ENCODE results near the gene DHRSX.
"Not testable (repeated sequence)": the region's sequence is repeated elsewhere in the genome, so short reads cannot be mapped to it uniquely, and the experiment has no call there.

Gene DHRSX

GRCh38 chrX:2314831-2315365 lies 185.9 kb downstream of the DHRSX start:
- no peak for DNase-seq (ENCODE audit: low spot score)

DNA sequence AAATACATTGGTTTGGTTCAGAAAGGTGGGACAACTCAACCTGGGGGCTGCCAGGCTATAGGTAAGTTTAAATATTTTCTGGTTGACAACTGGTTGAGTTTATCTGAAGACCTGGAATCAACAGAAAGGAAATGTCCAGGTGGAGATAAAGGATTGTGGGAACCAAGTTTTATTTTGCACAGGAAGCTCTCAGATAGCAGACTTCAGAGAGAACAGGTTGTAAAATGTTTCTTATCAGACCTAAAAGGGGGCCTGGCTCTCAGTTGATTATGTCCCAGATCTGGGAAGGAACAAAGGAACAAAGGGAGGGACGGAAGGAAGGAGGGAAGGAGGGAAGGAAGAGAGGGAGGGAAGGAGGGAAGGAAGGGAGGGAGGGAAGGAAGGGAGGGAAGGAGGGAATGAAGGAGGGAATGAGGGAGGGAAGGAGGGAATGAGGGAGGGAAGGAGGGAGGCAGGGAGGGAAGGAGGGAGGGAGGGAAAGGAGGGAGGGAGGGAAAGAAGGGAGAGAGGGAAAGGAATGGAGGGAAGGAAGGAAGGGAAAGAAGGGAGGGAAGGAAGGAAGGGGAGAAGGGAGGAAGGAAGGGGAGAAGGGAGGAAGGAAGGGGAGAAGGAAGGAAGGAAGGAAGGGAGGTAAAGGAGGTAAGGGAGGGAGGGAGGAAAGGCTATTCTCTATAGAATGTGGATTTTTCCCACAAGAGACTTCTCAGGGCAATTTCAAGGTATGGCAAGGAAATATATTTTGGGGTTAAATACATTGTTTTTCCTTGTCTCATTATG lies 186.7 kb downstream of the DHRSX start:
- DNase-seq (ENCODE audit: low spot score), result no peak

GRCh38 chrX:2312061-2312591 lies 188.7 kb downstream of the DHRSX start:
- not testable (repeated sequence) for DNase-seq (ENCODE audit: low spot score)

DNA sequence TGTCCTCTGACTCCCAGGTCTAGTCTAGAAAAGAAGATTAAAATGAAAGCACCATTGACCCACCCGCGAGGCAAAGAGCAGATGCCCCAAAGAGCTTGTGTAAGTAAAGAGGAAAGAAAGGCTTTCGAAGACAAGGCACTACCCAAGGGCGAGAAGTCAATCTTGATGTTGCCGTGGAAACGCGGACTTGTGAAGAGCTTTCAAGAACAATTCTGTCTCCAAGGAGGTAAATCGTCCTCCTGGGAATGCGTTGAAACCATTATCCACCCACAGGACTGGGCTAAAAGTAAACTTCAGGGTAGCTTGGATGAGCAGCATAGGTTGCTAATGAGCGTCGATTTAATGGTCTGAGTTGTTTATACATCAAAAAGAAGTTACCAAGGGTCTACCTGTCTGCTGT lies 189.3 kb downstream of the DHRSX start:
- DNase-seq (ENCODE audit: low spot score), result no peak

GRCh38 chrX:2301901-2302300 lies 198.9 kb downstream of the DHRSX start:
- no peak for DNase-seq (ENCODE audit: low spot score)

DNA sequence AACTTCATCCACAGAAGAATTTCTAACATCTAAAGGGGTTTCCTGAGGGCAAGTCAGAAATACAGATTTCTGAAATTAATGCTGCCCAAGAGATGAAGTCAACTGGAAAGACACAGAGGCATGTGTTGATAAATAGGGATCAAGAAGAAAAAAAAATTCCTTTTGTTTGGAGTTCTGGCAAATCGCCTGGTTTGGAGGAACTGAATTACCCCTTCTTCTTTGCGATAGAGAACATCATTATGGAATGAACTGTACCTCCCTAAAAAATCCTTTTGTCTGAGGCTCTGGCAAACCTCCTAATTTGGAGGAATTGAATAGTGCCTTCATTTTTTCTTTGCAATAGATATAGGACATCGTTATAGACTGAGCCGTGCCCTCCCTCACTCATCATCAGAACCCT lies 200.9 kb downstream of the DHRSX start:
- DNase-seq (ENCODE audit: low spot score), result no peak

GRCh38 chrX:2286731-2287130 lies 214.0 kb downstream of the DHRSX start:
- no peak for DNase-seq (ENCODE audit: low spot score)

DNA sequence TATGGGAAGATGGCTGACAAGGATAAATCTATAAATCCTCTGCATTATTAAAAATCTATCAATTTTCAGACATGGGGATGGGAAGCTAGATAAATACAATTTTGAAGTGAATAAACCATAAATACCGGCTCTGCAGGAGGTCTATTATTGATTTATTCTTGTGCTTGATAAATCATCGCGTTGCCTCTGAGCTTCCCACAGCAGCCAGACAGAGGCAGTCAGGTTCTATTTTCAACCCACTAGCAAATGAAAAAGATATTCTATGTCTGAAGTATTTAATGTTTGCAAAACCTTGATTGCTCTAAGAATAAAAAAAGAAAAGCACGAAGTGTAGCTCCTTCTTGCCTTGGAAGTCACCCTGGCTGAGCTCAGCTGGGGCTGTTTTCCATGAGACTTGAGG lies 216.2 kb downstream of the DHRSX start:
- DNase-seq (ENCODE audit: low spot score), result no peak

DNA sequence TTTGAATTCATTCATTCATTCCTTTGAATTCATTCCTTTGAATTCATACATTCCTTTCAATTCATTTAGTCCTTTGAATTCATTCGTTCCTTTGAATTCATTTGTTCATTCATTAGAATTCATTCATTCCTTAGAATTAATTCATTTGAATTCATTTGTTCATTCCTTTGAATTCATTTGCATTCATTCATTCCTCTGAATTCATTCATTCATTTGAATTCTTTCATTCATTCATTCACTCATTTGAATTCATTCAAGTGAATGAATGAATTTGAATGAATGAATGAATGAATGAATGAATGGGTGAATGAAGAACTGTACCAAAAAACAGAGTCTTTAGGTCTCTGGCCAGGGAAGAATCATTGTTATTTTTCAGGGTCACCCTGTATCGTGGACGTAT lies 216.6 kb downstream of the DHRSX start:
- no peak for DNase-seq (ENCODE audit: low spot score)

- DNase-seq (ENCODE audit: low spot score), result no peak
Observed at GRCh38 chrX:2283111-2283859, 217.5 kb downstream of the DHRSX start.

GRCh38 chrX:2282490-2283090 lies 218.2 kb downstream of the DHRSX start:
- DNase-seq (ENCODE audit: low spot score), result no peak

DNA sequence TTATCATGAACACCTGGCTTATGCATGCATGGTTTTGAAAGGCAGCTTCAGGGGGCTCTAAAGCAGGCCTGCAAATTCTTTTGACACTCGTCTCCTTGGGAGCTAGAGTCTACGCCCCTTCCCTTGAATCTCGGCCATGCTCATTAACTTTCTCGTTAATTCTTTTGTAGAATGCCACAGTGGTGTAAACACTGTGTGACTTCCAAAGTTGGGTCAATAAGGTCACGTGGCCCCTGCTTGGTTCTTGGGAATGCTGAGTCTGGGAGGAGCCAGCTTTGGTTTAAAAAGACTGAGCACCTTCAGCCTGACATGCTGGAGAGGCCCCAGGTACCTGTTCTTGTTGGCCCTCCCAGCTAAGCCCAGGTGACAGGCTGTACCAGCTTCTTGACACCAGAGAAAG lies 228.4 kb downstream of the DHRSX start:
- DNase-seq (ENCODE audit: low spot score), result no peak

DNA sequence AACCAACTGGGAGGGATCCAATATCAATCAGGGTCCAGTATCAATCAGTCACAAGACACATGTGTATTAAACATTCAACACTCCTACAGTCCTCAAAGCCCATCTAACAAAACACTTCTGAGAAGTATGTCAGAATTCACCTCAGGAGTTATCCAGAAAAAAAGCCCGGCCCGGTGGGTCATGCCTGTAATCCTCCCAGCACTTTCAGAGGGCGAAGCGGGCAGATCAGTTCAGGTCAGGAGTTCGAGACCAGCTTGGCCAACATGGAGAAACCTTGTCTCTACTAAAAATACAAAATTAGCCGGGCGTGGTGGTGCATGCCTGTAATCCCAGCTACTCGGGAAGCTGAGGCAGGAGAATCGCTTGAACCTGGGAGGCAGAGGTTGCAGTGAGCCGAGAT lies 229.2 kb downstream of the DHRSX start:
- not testable (repeated sequence) for DNase-seq (ENCODE audit: low spot score)

- DNase-seq (ENCODE audit: low spot score), result not testable (repeated sequence)
Observed at GRCh38 chrX:2270783-2271182, 230.0 kb downstream of the DHRSX start.

GRCh38 chrX:2267890-2268289 lies 232.9 kb downstream of the DHRSX start:
- no peak for DNase-seq (ENCODE audit: low spot score)

DNA sequence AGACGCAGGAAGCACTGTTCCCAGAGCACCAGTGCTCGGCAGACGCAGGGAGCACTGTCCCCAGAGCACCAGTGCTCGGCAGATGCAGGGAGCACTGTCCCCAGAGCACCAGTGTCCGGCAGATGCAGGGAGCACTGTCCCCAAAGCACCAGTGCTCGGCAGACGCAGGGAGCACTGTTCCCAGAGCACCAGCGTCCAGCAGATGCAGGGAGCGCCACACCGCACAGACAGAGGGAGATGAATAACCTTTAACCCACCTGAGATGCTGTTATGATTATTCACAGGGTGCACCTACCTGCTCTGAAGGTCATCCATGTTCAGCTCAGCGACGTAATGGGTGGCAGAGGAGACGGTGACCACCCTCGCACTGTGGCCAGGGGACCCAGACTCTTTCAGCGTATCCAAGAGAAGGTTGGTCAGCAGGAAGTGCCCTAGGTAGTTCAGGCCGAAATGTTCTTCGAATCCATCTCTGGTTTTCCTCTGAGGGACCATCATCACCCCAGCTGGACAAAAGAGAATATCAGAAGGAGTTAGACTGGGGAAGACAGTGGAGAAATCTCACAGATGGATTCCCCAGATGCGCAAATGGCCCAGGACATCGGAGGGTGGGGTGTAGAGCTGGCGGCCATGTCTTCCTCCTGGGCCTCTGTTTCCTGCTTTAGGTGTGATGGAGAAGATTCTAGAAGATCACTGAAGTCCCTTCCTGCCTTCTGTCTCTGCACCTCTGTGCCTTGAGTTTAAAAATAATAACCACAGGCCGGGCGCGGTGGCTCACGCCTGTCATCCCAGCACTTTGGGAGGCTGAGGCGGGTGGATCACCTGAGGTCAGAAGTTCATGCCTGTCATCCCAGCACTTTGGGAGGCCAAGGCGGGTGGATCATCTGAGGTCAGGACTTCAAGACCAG lies 234.1 kb downstream of the DHRSX start:
- no peak for DNase-seq (ENCODE audit: low spot score)

DNA sequence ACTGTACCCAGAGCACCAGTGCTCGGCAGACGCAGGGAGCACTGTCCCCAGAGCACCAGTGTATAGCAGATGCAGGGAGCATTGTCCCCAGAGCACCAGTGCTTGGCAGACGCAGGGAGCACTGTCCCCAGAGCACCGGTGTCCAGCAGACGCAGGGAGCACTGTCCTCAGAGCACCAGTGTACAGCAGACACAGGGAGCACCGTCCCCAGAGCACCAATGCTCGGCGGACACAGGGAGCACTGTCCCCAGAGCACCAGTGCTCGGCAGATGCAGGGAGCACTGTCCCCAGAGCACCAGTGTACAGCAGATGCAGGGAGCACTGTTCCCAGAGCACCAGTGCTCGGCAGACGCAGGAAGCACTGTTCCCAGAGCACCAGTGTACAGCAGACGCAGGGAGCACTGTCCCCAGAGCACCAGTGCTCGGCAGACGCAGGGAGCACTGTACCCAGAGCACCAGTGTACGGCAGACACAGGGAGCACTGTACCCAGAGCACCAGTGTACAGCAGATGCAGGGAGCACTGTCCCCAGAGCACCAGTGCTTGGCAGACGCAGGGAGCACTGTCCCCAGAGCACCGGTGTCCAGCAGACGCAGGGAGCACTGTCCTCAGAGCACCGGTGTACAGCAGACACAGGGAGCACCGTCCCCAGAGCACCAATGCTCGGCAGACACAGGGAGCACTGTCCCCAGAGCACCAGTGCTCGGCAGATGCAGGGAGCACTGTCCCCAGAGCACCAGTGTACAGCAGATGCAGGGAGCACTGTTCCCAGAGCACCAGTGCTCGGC lies 234.9 kb downstream of the DHRSX start:
- DNase-seq (ENCODE audit: low spot score), result not testable (repeated sequence)

DNA sequence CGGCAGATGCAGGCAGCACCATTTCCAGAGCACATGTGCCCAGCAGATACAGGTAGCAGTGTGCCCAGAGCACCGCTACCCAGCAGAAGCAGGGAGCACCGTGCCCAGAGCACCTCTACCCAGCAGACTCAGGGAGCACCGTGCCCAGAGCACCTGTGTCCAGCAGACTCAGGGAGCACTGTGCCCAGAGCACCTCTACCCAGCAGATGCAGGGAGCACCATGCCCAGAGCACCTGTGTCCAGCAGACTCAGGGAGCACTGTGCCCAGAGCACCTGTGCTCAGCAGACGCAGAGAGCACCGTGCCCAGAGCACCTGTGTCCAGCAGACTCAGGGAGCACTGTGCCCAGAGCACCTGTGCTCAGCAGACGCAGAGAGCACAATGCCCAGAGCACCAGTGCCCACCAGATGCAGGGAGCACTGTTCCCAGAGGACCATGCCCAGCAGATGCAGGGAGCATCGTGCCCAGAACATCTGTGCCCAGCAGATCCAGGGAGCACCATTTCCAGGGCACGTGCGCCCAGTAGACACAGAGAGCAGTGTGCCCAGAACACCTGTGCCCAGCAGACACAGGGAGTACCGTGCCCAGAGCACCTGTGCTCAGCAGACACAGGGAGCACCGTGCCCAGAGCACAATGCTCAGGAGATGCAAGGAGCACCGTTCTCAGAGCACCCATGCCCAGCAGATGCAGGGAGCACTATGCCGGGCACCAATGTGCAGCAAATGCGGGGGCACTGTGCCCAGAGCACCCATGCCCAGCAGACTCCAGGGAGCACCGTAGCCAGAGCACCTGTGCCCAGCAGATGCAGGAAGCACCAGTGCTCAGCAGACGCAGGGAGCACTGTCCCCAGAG lies 236.4 kb downstream of the DHRSX start:
- no peak for DNase-seq (ENCODE audit: low spot score)

DNA sequence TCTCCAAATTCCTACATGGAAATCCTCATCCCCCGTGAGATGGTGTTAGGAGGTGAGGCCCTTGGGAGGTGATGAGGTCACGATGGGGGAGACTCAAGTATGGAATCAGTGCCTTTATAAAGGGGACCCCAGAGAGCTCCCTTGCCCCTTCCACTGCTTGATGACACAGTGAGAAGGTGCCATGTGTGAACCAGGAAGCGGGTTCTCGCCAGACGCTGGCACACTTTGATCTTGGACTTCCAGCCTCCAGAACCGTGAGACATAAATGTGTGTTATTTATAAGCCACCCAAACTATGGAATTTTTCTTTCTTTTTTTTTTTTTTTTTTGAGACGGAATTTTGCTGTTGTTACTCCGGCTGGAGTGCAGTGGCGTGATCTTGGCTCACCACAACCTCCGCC lies 237.6 kb downstream of the DHRSX start:
- DNase-seq (ENCODE audit: low spot score), result no peak

- no peak for DNase-seq (ENCODE audit: low spot score)
Observed at GRCh38 chrX:2262668-2263055, 238.1 kb downstream of the DHRSX start.
